WTC11 (cell line): ENCODE measurements around the gene DRAXIN.

Source experiments
- CBFB ChIP-seq: sonication (generic); formaldehyde crosslinking; IDR thresholded peaks from 2 replicates; pipeline ENCODE4 v1.8.1; 2022; ENCODE audit warnings: mild to moderate bottlenecking, low read depth, missing genetic modification reagents
- CREM ChIP-seq: sonication (generic); formaldehyde crosslinking; IDR thresholded peaks from 2 replicates; pipeline ENCODE4 v1.8.1; 2022; ENCODE audit warnings: mild to moderate bottlenecking, missing genetic modification reagents, moderate library complexity
- ETV6 ChIP-seq: sonication (generic); formaldehyde crosslinking; IDR thresholded peaks from 2 replicates; pipeline ENCODE4 v1.8.1; 2022; ENCODE audit warnings: mild to moderate bottlenecking, missing genetic modification reagents
- FOXK1 ChIP-seq: sonication (generic); formaldehyde crosslinking; IDR thresholded peaks from 2 replicates; pipeline ENCODE4 v1.8.0; 2022; ENCODE audit warnings: mild to moderate bottlenecking, moderate library complexity, missing genetic modification reagents
- JUN ChIP-seq: sonication (generic); formaldehyde crosslinking; IDR thresholded peaks from 2 replicates; pipeline ENCODE4 v1.8.0; 2023; ENCODE audit warnings: mild to moderate bottlenecking, missing genetic modification reagents
- OVOL2 ChIP-seq: fragments of 250-450 bp; sonication (Bioruptor Pico); IDR thresholded peaks from 2 replicates; pipeline ENCODE4 v1.9.0; 2021; ENCODE audit warnings: mild to moderate bottlenecking, borderline replicate concordance
- SMAD3 ChIP-seq: sonication (generic); formaldehyde crosslinking; IDR thresholded peaks from 2 replicates; pipeline ENCODE4 v1.8.0; 2022; ENCODE audit warnings: missing genetic modification reagents, mild to moderate bottlenecking, borderline replicate concordance
- TF ChIP-seq, protein P1 (sequence below): fragments of 200-600 bp; IDR thresholded peaks from 2 replicates; pipeline ENCODE4 v1.8.0; 2022; ENCODE audit warnings: antibody characterized with exemption
- TF ChIP-seq, protein P2 (sequence below): sonication (generic); formaldehyde crosslinking; IDR thresholded peaks from 2 replicates; pipeline ENCODE4 v1.8.0; 2022; ENCODE audit warnings: mild to moderate bottlenecking, missing genetic modification reagents
- TF ChIP-seq, protein P3 (sequence below): sonication (generic); formaldehyde crosslinking; IDR thresholded peaks from 2 replicates; pipeline ENCODE4 v1.8.1; 2022; ENCODE audit warnings: low read depth, mild to moderate bottlenecking, moderate library complexity, missing genetic modification reagents, borderline replicate concordance
- TF ChIP-seq, protein P4 (sequence below): sonication (generic); formaldehyde crosslinking; IDR thresholded peaks from 2 replicates; pipeline ENCODE4 v1.8.1; 2023; ENCODE audit warnings: mild to moderate bottlenecking, missing genetic modification reagents
- TF ChIP-seq, protein P5 (sequence below): sonication (generic); formaldehyde crosslinking; IDR thresholded peaks from 2 replicates; pipeline ENCODE4 v1.8.1; 2022; ENCODE audit warnings: missing genetic modification reagents, borderline replicate concordance

DNA sequence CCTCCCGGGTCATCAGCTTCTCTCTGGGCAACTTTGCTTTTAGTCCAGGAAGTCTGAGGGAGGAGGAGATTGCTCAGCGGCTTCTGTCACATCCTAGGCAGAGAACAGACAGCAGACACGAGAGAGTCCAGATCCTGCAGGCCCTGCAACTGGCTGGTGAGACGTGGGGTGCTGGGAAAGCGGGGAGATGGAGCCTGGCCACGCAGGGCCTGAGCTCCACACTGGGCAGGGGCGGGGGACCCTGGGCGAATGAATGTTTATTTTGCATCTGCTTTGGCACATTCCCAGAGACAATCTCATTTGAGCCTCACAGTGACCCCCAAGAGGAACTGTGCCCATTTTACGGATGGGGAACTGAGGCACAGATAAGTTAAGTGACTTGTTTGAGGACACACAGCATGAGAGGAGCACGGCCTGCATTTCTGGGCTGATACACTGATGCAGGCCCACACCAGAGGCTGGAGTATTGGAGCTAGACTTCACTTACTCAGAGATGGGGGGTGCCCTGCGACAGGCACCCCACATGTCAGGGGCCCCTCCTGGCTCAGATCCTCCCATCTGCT lies 80.1 kb downstream of the DRAXIN start:
- TF ChIP-seq, protein P1, sequence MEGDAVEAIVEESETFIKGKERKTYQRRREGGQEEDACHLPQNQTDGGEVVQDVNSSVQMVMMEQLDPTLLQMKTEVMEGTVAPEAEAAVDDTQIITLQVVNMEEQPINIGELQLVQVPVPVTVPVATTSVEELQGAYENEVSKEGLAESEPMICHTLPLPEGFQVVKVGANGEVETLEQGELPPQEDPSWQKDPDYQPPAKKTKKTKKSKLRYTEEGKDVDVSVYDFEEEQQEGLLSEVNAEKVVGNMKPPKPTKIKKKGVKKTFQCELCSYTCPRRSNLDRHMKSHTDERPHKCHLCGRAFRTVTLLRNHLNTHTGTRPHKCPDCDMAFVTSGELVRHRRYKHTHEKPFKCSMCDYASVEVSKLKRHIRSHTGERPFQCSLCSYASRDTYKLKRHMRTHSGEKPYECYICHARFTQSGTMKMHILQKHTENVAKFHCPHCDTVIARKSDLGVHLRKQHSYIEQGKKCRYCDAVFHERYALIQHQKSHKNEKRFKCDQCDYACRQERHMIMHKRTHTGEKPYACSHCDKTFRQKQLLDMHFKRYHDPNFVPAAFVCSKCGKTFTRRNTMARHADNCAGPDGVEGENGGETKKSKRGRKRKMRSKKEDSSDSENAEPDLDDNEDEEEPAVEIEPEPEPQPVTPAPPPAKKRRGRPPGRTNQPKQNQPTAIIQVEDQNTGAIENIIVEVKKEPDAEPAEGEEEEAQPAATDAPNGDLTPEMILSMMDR: no peak
- TF ChIP-seq SMAD3 (CRISPR knock-in tag) (no peak), CREM (CRISPR knock-in tag) (no peak), ETV6 (CRISPR knock-in tag) (no peak), JUN (no peak), FOXK1 (CRISPR knock-in tag) (no peak), OVOL2 (CRISPR knock-in tag) (no peak), CBFB (CRISPR knock-in tag) (no peak)
- TF ChIP-seq, protein P2, sequence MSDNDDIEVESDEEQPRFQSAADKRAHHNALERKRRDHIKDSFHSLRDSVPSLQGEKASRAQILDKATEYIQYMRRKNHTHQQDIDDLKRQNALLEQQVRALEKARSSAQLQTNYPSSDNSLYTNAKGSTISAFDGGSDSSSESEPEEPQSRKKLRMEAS: no peak
- TF ChIP-seq, protein P3, sequence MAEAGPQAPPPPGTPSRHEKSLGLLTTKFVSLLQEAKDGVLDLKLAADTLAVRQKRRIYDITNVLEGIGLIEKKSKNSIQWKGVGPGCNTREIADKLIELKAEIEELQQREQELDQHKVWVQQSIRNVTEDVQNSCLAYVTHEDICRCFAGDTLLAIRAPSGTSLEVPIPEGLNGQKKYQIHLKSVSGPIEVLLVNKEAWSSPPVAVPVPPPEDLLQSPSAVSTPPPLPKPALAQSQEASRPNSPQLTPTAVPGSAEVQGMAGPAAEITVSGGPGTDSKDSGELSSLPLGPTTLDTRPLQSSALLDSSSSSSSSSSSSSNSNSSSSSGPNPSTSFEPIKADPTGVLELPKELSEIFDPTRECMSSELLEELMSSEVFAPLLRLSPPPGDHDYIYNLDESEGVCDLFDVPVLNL (CRISPR knock-in tag): no peak
- TF ChIP-seq, protein P4, sequence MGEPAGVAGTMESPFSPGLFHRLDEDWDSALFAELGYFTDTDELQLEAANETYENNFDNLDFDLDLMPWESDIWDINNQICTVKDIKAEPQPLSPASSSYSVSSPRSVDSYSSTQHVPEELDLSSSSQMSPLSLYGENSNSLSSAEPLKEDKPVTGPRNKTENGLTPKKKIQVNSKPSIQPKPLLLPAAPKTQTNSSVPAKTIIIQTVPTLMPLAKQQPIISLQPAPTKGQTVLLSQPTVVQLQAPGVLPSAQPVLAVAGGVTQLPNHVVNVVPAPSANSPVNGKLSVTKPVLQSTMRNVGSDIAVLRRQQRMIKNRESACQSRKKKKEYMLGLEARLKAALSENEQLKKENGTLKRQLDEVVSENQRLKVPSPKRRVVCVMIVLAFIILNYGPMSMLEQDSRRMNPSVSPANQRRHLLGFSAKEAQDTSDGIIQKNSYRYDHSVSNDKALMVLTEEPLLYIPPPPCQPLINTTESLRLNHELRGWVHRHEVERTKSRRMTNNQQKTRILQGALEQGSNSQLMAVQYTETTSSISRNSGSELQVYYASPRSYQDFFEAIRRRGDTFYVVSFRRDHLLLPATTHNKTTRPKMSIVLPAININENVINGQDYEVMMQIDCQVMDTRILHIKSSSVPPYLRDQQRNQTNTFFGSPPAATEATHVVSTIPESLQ (CRISPR knock-in tag): no peak
- TF ChIP-seq, protein P5, sequence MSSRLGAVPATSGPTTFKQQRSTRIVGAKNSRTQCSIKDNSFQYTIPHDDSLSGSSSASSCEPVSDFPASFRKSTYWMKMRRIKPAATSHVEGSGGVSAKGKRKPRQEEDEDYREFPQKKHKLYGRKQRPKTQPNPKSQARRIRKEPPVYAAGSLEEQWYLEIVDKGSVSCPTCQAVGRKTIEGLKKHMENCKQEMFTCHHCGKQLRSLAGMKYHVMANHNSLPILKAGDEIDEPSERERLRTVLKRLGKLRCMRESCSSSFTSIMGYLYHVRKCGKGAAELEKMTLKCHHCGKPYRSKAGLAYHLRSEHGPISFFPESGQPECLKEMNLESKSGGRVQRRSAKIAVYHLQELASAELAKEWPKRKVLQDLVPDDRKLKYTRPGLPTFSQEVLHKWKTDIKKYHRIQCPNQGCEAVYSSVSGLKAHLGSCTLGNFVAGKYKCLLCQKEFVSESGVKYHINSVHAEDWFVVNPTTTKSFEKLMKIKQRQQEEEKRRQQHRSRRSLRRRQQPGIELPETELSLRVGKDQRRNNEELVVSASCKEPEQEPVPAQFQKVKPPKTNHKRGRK (CRISPR knock-in tag): no peak
